HTR-8/SVneo (cell line): ENCODE results near the gene DNAH7.
A peak's percentile ranks its signal among the peaks of the same experiment; 100 is the strongest.
"Not testable (repeated sequence)": the region's sequence is repeated elsewhere in the genome, so short reads cannot be mapped to it uniquely, and the experiment has no call there.

ENCODE experiments used
- DNase-seq: peaks from one replicate; pipeline ENCODE4 v3.0.0; 2011; ENCODE audit warnings: low spot score, mixed read lengths; ENCODE audit not compliant: insufficient read length
- FAIRE-seq: peaks from 2 replicates; lab custom pipeline; 2011; peaks lifted over from hg19 to GRCh38; lab: Jason Lieb, UNC

The DNAH7 gene

DNA sequence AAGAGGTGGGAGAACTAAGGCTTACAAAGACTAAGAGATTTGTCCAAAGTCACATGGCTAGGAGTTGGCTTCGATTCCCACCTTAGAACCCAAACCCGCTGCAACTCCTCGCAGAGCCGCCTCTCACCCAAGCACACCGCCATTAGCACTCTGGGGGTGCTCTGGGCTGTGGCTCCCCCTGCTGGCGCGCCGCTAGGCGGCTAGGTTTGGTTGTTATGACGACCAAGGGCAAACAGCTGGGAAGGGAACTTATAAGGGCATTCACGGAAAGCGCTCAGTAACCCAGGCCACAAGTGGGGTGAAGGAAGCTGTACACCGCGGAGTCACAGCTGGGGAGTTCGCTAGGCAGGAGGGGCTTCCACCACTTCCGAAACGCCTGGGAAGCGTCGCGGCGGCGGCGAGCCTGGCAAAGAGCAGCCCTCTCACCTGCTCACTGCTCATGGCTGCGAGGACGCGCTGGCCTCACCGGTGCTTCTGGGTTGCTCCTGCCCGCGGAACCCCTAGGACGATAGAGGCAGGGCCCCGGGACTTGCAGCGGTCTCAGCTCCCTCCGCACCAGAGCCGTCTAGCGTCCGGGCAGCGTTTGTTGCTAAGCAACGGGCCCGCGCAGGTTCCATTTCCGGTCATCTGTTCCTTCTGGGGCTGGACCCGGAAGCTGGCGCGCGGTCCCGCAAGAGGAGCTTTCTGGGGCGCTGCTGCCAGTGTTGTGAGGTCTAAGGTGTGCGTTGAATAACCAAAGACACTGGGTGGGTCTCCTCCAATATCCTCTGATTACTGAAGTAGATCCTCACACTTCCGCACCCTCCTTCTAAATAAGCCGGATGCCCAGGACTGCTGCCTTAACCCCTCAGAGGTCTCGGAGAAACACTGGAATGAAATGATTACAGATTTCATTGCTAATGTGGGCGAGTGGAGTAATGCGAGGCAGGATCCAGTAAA lies at the start of gene DNAH7:
TSS of gene DNAH7 (minus strand) at position 567 of the 939 bp plus-strand sequence. CDS start at position 441, 126 bp downstream.
- DNase-seq (peak; percentile 78), FAIRE-seq (peak; percentile 33)

DNA sequence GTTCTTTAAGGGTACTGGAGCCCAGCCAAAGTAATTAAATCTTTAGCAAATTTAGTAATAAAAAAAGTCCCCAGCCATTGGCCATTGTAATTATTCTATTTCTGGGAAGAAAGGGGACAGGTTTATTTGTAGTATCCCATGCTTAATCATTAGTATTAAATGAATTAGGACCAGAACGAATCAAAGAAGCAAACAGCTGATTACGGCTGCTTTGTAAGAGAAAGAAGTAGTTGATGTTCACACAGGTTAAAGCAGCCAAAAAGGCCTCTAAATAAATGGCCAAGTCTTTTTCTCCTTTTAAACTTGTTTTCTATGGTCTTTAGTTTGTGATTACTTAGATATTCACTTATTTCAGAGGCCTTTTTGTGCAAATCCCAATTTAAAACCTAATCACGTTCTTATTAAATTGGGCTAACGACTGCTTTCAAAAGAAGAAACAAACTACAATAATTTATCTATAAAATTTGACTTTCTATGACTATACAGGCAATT lies 48.6 kb upstream of the DNAH7 start:
- DNase-seq (no peak), FAIRE-seq (no peak)

DNA sequence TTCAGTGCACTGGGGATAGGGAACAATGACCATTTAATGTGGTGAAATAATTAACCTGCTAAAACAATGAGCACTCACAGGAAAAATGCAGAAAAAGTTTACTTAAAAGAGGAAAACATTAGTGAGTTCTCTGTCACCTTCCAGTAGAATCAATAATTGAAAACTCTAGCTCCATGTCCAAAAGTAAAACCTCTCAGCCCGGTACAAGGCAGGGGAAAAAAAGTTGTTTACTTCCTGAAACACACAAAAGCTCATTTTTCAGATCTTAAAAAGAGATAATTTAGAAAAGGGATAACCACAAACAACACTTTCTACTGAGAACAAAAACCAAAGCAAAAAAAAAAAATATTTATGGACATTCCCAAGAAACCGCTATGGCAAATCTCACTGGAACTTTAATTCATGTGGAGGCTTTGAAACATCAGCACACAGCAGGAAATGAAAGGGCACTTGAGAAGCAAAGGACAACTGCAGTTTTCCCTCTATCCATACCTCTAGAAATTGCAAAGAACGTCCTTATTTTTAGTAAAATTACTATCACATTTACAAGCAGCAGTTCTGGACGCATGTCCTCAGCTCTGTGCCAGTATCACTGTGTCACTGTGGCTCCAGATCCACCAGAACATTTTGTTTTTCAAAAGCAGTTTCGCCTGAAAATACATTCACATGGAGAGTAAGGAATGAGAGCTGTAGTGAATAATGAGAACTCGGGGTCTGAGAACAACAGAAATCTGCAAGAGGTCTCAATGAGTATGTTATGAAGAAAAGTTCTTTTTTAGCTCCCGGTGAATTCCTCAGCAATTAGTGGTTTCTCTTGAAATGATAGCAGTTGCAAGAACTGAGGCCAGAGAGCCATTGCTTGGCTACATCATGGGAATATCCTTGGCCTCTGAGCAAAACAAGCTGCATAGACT lies 44.7 kb upstream of the DNAH7 start:
- DNase-seq: no peak
- no peak for FAIRE-seq

DNA sequence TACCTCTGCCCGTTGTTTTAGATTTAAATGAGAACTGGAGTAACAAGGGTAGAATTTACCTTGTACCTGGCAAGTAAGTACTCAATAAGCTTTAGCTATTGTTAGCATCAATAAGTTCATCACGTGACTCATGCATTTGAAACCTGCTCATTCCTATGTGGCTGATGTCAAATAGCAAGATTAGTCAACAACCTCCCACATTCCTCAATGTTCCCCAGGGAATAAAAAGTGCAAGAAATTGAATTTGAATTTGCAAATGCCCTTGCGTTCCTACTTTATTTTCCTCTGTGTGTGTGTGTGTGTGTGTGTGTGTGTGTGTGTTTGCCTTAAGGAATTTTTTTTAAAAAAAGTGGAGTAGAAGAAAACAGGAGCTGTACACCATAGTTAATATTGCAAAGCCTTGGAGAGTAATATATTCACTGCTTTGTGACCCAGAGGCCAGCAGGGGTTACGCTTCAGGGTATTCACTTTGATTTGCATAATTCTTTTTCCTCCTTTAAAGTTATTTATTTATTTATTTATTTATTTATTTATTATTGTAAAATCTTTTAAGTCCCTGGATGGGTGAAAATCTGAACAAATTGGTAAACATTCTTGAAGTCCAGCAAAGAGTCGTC lies 43.9 kb upstream of the DNAH7 start:
- no peak for FAIRE-seq
- DNase-seq: peak; percentile 23

DNA sequence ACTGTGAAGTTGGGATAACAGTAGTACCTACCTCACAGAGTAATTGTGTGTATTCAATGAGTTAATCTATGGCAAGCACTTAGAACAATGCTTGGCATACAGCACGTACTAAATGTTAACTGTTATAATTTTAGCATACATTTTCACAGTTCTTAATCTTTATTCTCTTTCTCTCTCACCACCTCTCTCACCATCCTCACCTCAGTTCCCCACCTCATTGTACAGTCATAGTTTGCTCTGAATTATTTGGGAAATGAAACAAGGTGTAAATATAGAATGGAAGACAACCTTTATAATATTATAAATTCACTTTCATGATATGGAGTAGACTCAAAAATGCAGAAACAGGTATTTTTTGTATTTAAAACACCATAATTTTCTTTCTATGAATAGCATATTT lies 40.0 kb upstream of the DNAH7 start:
- DNase-seq: no peak
- FAIRE-seq: no peak

DNA sequence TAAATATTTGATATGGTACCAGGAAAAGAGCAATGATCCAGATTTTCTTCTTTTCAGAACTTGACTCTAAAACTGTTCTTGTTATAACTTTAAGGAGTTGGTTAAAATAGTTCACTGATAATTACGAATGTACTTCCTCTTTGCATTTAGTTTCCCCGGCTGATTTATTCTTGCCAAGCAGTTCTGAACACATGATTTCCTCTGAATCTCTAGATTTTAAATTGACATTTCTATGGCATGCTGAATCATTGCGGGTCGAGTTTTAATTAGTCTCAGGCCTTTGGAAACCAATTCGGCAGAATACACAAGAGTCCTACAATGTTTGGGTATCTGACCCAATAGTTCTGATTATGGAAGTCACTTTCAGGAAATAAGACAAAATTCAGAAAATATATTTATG lies 37.3 kb upstream of the DNAH7 start:
- FAIRE-seq: no peak
- DNase-seq: no peak

DNA sequence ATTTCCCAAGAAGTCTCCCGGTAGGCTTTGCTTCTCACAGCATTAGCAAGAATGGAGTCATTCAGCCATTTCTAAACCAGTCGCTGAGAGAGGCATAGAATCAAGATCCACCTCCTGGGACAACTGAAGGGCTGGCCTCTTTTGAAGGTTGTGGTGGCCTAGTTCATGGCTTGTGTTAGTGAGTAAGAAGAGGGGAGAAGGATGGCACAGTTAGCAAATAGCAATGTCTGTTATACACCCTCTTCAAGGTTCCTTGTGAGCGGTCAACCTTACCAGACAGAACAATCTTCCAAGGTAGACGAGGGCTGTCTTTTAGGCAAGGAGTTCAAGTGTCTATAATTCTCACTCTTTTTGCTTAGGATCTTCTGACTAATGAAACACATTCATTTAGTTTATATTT lies 35.4 kb upstream of the DNAH7 start:
- DNase-seq (no peak), FAIRE-seq (no peak)

DNA sequence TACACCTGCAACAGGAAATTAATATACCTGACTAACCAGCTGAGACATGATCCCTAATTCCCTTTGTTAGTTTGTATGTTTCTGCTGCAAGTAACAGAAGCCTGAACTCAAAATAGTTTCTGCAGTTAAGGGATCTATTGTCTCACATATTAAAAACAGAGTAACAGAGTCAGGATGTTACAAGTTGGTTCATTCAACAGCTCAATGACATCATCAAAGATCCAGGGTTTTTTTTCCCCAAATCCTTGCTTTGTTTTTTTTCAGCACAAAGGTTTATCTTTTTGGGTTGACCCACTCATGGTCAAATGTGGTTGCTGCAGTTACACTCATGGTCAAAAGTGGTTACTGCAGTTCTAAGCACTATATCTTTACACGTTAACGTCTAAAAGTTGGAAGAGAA lies 35.0 kb upstream of the DNAH7 start:
- DNase-seq (no peak), FAIRE-seq (no peak)

DNA sequence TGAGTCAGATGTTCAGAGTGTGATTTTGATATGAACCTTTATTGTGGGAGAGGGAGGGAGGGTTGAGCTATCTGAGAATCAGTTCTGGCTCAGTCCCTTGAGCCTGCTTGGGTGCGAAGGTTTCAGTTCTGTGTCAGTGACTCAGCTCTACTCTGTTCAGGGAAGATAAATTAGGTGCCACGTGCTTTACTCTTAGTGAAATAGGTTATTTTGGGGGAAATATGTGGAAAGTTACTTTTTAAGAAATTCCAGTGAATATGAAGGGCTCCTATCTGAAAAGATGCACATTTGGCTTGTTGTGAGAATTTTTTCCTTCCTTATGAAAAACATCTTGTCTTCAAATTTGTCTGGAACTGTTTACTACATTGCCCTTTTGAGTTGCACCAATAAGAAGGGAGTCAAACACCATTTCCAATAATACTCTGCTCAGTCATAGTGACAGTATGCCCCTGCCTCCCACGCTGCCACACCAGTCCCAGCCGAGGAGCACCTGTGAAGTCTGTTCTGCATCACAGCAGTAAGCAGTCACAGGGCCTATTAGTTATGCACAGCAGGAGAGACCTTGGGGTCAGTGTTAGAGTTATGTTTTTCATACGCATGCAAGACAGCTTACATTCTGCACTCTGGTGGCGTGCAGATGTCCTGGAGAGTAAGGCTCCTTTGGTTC lies 32.8 kb upstream of the DNAH7 start:
- DNase-seq: no peak

DNA sequence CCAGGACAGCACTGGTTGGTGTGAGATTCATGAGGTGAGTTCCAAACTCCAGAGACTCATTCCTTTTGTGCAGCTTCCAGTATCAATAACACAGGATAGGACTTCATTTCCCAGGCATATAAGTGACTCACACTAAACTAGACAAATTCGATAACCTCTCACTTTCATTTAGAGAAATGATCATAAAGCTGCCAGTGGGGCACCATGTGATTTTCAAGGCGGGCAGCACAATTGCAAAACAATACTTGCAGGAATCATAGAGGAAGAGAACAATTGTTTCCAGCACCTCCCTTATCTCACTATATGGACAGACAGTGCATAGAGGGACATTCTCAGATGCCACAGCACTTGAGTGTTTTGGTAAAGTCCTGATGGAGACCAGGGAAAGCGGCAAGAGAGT lies 31.3 kb upstream of the DNAH7 start:
- DNase-seq: no peak
- no peak for FAIRE-seq

More for the DNA sequence above, 32.8 kb upstream of the DNAH7 start:
- peak; percentile 26 for FAIRE-seq

DNA sequence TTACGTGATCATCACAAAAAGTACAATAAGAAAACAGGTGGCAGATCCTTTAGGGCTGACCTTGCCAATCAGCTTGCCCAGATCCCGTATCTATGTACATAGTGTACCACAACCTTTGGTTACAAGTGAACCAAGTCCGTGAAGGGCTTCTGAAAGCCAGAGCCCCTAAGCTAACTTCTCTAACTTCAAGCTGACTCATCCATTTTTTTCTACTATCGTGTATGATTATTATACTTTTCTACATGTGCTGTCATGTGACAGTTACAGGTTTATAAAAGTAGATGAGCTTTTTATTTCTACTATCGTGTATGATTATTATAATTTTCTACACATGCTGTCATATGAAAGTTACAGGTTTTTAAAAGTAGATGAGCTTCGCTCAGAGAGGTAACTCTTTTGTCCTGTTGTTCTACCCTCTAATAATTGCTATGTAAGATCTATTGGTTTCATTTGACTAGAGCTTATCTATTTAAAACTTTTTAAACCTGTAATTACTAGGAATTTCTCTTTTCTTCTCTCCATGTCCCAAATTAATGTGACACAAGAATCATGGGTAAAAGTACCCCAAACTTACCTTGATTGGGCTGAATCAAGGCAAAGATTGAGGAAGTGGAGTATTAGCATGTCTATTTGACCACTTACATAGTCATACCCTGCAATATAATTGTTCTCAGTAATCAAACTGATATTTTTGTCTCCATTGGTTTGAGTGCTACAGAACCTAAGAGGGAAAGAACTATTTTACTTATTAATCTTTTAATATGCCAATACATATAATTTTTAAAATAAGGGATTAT lies 29.4 kb upstream of the DNAH7 start:
- FAIRE-seq: no peak

DNA sequence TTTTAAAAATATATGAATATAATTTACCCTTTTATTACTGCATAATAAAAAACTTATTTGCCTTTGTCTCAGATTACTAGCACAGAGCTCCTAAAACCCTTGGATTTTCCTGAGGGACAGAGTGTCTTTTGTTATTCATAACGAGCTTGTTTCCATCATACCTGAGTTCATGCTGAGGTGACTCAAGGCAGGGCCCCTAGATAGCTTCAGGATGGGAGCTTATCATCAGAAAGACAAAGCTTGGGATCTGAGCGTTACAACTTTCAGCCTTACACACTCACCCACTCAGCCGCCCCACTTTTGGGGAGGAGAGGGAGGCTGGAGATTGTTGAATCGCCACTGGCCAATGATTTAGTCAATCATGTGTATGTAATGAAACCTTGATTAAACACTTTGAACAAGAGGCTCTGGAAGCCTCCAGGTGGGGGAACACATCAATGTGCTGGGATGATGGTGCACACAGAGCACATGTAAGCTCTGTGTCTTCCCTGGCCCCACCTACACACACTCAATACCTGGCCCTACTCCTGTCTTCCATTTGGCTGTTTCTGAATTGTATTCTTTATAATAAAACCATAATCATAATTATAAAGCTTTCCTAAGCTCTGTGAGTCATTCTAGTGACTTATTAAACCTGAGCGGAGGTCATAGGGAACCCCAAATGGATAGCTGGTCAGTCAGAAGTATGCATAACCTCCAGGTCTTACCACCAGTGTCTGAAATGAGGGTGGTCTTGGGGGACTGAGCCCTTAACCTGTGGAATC lies 28.5 kb upstream of the DNAH7 start:
- FAIRE-seq: no peak
- no peak for DNase-seq

More for the DNA sequence above, 29.4 kb upstream of the DNAH7 start:
- no peak for DNase-seq

DNA sequence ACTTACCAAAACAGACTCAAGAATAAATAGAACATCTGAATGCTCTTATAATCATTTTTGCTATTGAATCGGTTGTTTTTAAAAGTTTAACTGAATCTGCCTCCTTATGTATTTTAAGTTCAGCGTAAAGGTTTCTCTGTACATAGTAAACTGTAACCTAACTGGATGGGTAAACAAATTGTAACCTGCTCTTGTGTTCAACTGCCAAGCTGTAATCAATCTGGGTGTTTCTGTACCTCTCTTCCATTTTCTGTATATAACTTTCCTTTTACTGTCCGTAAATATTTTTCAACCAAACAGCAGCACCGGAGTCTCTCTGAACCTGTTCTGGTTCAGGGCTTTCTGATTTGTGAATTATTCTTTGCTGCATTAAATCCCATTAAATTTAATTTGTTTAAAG lies 27.6 kb upstream of the DNAH7 start:
- DNase-seq (no peak), FAIRE-seq (no peak)

DNA sequence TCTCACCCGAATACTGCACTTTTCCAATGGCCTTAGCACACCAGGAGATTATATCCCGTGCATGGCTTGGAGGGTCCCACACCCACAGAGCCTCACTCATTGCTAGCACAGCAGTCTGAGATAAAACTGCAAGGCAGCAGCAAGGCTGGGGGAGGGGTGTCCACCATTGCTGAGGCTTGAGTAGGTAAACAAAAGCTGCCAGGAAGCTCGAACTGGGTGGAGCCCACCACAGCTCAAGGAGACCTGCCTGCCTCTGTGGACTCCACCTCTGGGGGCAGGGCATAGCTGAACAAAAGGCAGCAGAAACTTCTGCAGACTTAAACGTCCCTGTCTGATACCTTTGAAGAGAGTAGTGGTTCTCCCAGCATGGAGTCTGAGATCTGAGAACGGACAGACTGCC lies 20.8 kb upstream of the DNAH7 start:
- not testable (repeated sequence) for FAIRE-seq, DNase-seq

DNA sequence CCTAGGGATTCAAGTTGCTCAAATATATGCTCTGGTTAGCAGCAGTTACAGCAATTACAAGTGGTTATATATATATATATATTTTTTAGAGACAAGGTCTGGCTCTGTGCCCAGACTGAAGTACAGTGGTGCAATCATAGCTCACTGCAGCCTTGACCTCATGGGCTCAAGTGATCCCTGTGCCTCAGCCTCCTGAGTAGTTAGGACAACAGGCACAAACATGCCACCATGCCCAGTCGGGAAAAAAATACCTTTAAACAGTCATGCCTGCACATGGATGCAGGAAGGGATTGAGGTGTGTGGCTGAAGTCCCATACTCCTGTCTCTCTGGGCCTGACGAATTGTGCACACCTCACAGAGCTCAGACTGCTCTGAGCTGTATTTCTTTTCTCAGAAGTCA lies 19.6 kb upstream of the DNAH7 start:
- DNase-seq (no peak), FAIRE-seq (no peak)

DNA sequence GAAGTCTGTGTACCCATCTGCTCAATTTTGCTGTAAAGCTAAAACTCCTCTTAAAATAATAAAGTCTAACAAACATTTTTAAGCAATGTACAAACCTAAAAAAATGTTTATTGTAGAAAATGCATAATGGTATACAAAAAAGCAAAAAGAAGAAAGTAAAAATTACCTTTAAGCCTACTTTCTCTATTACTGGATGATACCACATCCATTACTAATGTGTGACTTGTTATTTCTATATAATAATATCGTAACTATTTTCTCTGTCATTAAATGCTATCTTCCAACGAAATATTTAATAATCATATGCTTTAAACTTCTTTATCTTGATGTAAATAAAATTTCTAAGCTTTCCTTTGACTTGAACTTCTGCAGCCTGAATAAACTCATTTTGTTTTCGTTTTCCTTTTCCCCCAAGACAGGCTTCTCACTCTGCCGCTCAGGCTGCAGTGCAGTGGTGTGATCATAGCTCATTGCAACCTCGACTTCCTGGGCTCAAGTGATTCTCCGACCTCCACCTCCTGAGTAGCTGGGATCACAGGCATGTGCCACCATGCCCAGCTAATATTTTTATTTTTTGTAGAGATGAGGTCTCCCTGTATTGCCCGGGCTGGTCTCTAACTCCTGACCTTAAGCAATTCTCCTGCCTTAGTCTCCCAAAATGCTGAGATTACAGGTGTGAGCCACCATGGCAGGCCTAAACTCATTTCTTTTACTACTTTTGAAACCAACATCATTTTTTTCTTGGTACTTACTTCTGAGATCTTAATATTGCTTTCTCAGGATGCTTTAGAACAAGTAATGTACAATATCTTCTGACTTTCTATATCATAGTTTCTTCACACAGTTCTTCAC lies 18.1 kb upstream of the DNAH7 start:
- no peak for DNase-seq
- no peak for FAIRE-seq

DNA sequence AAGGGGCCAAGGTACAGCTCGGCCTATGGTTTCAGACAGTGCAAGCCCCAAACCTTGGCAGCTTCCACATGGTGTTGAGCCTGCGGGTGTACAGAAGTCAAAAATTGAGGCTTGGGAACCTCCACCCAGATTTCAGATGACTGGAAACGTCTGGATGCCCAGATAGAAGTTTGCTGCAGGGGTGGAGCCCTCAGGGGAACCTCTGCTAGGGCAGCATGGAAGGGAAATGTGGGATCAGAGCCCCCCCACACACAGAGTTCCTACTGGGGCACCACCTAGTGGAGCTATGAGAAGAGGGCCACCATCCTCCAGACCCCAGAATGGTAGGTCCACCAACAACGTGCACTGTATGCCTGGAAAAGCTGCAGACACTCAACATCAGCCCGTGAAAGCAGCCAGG lies 15.0 kb upstream of the DNAH7 start:
- FAIRE-seq (no peak), DNase-seq (no peak)
